Nephron progenitor cell (in vitro differentiated cells): ENCODE measurements around the gene UBXN11.

Experiments used
- DNase-seq: peaks from one replicate; pipeline ENCODE4 v3.0.0; 2021
- H3K27ac Mint-ChIP-seq: 2 replicates; pipeline ENCODE4 v1.8.0; 2021; ENCODE audit warnings: mild to moderate bottlenecking, moderate library complexity, mixed read lengths
- H3K27me3 Mint-ChIP-seq: 2 replicates; pipeline ENCODE4 v1.8.0; 2021; ENCODE audit warnings: mild to moderate bottlenecking, low read depth, mixed read lengths; ENCODE audit not compliant: poor library complexity
- H3K36me3 Mint-ChIP-seq: 2 replicates; pipeline ENCODE4 v1.8.0; 2021; ENCODE audit warnings: low read depth, mixed read lengths
- H3K4me1 Mint-ChIP-seq: 2 replicates; pipeline ENCODE4 v1.8.0; 2021; ENCODE audit warnings: mixed read lengths
- H3K4me3 Mint-ChIP-seq: 2 replicates; pipeline ENCODE4 v1.8.0; 2021; ENCODE audit warnings: mild to moderate bottlenecking, moderate library complexity, mixed read lengths
- H3K9me3 Mint-ChIP-seq: 2 replicates; pipeline ENCODE4 v1.8.0; 2021; ENCODE audit warnings: mild to moderate bottlenecking, moderate library complexity, mixed read lengths
- TF ChIP-seq, protein P1 (sequence below): fragments of 200-600 bp; sonication (generic); IDR thresholded peaks from 2 replicates; pipeline ENCODE4 v1.5.0; 2021; ENCODE audit warnings: antibody characterized with exemption

The UBXN11 gene

DNA sequence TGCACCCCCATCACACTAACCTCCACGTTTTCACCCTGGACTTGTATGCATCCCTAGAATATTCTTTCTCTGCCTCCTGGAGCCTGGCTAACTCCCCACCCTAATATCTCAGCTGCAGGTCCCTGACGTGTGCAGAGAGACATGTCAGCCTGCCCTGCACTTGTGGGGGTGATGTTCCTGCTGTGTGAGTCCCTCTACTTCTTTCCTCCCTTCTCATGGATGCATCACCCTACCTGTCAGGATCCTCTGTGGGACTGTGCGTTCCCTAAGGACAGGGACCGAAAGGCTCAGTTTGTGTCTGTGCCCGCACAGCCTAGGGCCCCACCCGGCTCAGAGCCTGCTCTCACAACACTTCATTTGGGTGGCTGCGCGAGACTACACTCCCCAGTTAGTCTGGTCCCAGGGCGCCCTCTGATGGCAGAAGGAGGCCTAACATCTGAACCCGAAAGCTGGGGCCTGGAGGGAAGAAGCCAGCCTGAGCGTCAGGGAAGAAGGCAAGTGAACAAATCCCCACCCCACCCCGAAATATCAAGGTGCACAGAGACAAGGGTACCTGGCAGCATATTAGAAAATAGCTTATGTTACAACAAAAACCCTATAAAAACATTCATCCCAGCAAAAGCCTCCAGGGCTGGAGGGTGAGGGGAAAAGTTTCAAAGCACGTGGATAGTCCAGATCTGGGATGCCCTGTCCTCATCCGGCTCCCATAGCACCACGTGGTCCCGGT lies 15.0 kb upstream of the UBXN11 start:
- Mint-ChIP-seq H3K9me3 (no peaks in the 10 kb centered on the region), H3K27me3 (no peaks in the 10 kb centered on the region), H3K36me3 (no peaks in the 10 kb centered on the region), H3K4me1 (peaks cover 44% of the 10 kb centered on the region), H3K27ac (no peak overlapping the region), H3K4me3 (no peak overlapping the region)
- TF ChIP-seq, protein P1, sequence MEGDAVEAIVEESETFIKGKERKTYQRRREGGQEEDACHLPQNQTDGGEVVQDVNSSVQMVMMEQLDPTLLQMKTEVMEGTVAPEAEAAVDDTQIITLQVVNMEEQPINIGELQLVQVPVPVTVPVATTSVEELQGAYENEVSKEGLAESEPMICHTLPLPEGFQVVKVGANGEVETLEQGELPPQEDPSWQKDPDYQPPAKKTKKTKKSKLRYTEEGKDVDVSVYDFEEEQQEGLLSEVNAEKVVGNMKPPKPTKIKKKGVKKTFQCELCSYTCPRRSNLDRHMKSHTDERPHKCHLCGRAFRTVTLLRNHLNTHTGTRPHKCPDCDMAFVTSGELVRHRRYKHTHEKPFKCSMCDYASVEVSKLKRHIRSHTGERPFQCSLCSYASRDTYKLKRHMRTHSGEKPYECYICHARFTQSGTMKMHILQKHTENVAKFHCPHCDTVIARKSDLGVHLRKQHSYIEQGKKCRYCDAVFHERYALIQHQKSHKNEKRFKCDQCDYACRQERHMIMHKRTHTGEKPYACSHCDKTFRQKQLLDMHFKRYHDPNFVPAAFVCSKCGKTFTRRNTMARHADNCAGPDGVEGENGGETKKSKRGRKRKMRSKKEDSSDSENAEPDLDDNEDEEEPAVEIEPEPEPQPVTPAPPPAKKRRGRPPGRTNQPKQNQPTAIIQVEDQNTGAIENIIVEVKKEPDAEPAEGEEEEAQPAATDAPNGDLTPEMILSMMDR: peak; percentile 74
- DNase-seq: peak; percentile 96

DNA sequence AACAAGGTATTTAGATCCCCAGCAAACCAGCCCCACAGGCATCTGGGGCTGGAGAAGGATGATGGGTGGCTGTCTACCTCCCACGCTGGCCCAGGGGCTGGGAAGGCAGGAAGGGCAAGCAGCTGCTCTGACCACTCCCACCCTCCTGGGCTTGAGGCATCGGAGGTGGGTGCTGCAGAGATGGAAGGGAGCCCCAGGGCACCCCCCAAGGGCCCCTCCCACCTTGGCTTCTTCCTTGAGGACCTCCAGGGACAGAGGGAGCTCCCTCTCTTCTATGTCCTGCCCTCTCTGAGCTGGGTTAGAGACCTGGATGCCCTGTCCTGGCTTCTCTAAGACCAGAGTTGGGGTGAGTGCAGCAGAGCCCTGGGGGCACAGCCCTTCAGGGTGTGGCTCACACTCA lies 14.5 kb upstream of the UBXN11 start:
- H3K9me3 Mint-ChIP-seq: no peaks in the 10 kb centered on the region
- H3K36me3 Mint-ChIP-seq: no peaks in the 10 kb centered on the region
- TF ChIP-seq, protein P1: no peak
- no peaks in the 10 kb centered on the region for H3K27me3 Mint-ChIP-seq
- H3K4me3 Mint-ChIP-seq: no peak overlapping the region
- H3K27ac Mint-ChIP-seq: no peak overlapping the region
- peaks cover 50% of the 10 kb centered on the region for H3K4me1 Mint-ChIP-seq
- DNase-seq: no peak

DNA sequence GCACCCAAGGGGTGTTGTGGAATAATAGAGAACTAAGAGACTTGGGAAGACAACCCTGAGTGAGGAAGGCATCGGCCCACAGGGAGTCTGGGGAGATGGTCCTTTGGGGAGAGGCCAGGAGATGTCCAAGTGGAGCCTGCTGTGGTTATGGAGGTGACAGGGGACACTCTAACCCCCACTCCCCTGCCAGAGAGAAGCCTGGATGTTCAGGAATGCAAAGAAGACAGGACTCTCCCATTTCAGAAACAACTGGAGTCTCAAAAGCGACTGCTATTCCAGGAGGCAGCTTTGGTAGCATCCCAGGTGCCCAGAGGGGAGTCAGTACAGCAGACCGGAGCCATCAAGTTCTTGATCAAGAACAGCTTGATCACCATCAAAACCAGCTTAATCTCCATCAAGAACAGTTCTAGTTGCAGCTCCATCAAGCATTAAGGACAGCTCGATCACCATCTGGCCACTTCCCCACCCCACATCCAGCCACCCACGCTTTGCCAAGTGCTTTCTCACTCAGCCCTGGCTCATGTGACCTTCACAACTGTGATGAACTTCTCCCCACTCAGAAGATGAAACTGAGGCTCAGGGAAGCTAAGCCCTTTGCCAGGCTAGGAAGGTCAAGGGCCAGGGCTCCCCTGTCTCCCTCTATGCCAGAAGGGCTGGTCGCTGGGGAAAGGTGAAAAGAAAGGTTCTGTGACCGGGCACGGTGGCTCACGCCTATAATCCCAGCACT lies 12.1 kb upstream of the UBXN11 start:
- peaks cover 6% of the 10 kb centered on the region for H3K27me3 Mint-ChIP-seq
- no peak overlapping the region for H3K4me3 Mint-ChIP-seq
- H3K36me3 Mint-ChIP-seq: no peaks in the 10 kb centered on the region
- H3K27ac Mint-ChIP-seq: peak overlapping the region; percentile 89
- DNase-seq: no peak
- peaks cover 68% of the 10 kb centered on the region for H3K4me1 Mint-ChIP-seq
- H3K9me3 Mint-ChIP-seq: no peaks in the 10 kb centered on the region
- TF ChIP-seq, protein P1: no peak

DNA sequence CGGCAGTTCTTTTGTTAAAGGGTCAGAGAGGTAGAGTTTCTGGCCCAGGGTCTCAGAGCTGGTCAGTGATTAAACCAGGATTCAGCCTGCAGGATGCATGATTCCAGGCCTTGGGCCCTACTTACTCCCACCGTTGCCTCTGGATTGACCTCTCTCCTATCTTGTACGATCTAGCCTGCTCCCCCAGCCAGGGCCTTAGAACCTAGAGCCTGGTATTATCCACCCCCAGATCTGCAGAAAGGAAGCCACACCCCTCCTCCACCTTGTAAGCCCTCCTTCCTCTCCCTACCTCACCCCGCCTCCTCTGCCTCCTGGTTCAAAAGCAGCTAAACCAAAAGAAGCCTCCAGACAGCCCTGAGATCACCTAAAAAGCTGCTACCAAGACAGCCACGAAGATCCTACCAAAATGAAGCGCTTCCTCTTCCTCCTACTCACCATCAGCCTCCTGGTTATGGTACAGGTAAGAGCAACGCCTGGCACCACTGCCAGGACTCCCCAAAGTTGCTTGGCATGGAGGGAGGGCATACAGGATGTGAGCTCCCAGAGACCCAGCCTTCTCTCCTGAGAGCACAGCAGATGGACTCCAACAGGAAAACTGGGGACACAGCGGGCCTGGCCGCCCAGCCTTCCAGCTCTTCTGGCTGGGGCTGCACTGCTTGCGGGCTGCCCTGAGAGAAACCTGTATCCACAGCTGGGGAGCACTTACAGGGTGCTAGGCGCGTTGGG lies 11.3 kb upstream of the UBXN11 start, which contains the start of gene CD52:
Gene CD52, plus strand, starts transcription at position 347 of the 726 bp plus-strand sequence. Its CDS starts 60 bp downstream, at position 407.
- DNase-seq: no peak
- Mint-ChIP-seq H3K27me3 (peaks cover 10% of the 10 kb centered on the region), H3K27ac (peak within 1 kb of the TSS; percentile 89), H3K36me3 (no peaks in the 10 kb centered on the region), H3K4me1 (peaks cover 68% of the 10 kb centered on the region), H3K9me3 (no peaks in the 10 kb centered on the region), H3K4me3 (peak within 1 kb of the TSS; percentile 35)
- TF ChIP-seq, protein P1: no peak

DNA sequence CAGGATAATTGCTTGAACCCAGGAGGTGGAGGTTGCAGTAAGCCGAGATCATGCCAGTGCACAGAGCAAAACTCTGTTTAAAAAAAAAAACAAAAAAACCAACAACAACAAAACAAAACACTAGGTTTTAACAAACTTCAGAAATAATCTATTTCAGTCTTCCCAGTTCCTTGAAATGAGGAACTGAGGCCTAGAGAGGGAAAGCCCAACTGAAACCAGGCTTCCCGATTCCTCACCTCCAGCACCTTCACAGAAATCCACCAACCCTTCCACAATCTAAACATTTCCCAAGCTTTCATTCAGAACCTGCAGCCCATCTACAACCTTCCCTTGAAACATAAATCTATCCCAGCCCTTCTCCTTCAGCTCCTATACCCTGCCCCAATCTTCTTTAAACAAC lies 10.7 kb upstream of the UBXN11 start:
- DNase-seq: no peak
- Mint-ChIP-seq H3K27me3 (peaks cover 10% of the 10 kb centered on the region), H3K9me3 (no peaks in the 10 kb centered on the region), H3K27ac (peak overlapping the region; percentile 89), H3K36me3 (no peaks in the 10 kb centered on the region), H3K4me3 (peak overlapping the region; percentile 35), H3K4me1 (peaks cover 69% of the 10 kb centered on the region)
- TF ChIP-seq, protein P1: no peak
